Measurements from ENCODE around the gene PARP1.

PARP1 gene

DNA sequence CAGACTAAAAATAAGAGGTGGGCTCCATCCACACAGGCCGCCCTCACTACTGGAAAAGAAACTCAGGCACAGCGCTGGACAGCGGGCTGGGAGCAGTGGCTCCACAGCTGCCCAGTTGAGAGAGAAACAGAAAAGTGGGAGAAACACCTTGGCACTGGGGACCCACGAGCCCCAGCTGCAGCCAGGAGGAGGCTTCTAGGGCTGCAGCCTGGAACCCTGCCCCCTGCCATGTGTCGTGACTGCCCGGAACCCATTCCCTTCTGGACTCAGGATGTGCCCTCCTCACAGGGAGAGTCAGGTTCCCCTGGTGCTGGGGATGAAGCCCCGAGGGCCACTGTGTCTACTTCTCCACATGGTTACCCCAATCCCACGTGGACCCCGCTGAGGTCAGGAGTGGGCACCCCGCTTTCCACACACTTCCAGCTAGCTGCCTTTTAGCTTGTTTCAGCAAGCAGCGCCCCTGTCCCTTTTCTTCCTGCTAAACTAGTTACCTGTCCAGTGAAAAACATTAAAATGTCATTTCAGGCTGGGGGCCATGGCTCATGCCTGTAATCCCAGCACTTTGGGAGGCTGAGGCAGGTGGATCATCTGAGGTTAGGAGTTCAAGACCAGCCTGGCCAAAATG lies 35.9 kb downstream of the PARP1 start:
- DNase-seq: no peak

DNA sequence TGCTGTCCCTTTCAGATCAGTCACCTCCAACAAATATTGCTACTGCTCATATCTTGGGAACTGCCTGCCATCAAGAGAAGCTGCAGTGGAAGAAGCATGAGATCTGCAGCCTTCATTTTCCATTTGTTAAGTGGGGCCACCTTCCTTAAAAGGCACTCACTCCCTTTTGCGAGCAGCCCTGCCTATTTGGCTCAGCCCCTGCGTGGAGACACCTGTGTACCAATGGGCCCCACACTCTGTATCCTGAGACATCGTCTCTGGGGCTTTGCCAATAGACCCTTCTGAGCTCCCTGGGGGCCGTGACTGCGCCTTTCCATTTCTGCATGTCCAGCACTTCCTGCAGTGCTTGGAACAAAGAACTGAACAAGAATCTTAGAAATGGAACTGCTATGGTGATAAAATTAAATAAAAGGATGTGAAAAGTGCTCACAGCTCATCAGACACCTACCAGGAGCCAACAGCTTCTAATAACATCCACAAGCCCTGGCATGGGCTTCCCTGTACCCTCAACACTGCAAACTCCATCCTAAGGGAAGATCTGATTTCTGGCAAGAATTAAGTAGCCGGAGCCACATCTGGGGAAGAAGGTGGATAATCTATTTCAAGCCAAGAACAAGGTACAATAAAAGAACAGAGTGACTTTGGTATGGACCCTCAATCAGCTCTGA lies 36.7 kb downstream of the PARP1 start:
- no peak for DNase-seq

DNA sequence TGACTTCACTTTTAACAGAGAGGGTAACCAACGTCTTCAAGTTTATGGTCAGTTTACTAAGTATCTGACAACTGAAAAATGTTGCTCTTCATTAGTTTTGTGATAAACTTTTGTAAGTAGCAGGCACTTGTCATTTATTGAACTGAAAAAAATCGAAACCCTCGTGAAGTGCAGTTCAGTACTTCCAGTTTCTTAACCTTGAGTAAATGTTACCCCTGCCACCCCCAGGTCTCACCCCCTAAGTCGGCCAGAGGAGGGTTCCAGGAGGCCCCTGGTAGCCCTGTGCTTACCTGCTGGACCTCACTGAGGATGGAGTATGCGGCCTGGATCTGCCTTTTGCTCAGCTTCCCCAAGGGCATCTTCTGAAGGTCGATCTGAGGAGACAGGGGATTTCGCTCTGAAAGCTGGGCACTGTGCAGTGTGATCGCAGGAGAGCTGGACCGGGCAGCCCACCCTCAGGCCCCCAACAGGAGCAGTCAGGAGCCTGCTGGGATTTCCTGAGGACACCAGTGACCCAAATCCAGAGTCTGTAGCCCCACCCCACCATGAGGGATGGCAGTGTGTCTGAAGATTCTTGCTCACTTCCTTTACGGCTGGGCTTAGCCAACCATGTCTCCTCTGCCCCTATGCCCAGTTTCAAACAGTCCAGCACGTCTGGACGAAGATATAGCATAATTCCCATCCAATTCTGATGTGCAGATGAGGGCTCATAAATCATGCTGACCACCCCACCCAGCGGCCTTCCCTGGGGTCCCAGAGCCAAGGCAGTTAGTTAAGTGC lies 37.6 kb downstream of the PARP1 start:
- no peak for DNase-seq

DNA sequence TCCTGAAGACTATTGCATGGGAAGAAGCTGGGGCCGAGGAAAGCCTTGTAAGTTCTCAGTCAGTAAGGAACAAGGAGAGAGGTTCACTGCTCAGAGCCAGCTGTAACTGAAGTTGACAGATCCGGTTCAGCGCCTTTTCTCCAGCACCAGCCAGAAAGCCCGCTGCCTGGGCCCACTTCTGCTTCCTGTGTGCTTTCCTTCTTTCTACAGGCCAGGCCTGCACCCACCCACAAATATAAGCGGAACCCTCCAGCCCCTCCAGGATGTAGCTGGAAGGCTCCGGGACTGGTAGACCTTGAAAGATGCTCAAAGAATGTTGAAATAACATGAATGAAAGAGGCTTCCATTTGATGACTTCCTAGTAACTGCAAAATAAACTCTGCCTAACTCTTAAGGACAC lies 38.8 kb downstream of the PARP1 start:
- DNase-seq: no peak

DNA sequence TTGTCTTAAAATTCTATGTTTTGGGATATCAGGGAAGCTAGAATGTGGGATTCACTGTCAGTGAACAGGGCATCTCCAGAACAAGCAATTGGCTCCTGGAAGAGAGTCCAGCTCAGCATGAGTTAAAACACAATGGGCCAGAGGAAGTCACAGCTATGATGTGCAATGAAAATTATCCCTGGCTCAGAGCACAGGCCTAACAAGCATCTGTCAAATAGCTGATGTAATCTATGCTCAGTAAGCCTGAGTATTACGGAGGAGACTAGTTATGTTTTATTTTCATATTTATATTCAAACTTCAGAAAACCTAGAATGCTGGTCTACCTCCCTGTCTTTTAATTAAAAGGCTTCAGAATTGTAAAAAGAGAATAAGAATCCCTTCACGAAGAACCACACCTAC lies 41.6 kb downstream of the PARP1 start:
- no peak for DNase-seq

DNA sequence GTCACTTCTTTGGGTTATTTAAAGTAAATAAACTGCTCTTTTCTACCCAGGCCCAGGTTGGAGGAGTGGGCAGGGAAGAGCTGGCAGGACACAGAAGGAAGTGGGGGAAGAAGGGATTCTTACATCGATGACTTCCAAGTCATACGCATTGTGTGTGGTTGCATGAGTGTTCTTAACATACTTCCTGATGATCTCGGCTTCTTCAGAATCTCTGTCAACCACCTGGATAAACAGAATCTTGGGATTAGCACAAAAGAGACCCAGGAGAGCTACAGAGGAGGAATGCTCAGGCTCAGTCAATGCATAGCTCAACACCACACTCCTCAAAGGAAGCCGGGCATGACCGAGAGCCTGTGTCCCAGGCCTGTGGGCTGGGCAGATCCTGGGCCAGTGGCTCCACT lies 42.1 kb downstream of the PARP1 start:
- DNase-seq: no peak

DNA sequence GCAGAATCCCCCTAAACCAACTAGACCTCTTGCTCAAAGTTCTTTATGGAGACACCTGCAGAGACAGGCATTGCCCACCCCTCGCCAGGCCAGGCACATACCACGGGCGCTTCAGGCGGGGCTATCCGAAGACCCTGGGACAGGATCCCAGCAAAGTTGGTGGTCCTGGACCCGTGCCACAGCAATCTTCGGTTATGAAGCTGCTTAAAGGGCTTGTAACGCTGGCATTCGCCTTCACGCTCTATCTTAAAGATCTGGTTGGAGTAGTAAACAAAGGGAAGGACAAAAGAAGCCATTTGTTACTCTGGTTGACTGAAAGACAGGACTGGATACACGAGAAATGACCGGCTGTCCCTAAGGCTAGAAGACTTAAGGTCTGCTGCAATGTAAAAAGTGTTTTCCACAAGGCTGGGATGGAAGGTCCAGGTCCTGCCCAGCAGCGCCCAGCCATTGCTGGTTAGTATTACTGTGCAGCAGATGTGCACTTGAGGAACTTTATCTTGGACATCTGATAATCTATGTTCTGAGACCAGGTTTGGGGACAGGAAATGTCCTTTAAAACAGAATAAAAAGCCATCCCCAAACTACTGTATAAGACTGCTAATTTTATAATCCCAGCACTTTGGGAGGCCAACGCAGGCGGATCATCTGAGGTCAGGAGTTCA lies 42.9 kb downstream of the PARP1 start:
- DNase-seq: no peak

DNA sequence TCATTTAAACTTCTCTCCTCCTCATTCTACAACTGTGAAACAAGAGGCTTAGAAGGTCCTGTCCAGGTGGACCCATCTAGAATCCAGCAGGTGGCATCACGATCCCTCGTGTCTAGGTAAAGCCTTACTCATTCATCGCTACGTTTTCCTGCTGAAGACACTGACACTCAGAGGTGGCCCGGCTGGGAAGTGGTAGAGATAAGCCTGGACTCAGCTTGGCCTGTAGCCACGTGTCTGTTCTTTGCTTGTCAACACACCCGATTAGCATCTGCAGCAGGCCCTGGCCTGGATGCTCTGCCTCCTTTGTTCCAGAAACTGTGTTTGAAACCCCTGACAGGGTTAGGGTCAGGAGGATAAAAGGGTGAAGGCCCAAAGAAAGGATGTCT lies 43.4 kb downstream of the PARP1 start:
- DNase-seq: no peak

DNA sequence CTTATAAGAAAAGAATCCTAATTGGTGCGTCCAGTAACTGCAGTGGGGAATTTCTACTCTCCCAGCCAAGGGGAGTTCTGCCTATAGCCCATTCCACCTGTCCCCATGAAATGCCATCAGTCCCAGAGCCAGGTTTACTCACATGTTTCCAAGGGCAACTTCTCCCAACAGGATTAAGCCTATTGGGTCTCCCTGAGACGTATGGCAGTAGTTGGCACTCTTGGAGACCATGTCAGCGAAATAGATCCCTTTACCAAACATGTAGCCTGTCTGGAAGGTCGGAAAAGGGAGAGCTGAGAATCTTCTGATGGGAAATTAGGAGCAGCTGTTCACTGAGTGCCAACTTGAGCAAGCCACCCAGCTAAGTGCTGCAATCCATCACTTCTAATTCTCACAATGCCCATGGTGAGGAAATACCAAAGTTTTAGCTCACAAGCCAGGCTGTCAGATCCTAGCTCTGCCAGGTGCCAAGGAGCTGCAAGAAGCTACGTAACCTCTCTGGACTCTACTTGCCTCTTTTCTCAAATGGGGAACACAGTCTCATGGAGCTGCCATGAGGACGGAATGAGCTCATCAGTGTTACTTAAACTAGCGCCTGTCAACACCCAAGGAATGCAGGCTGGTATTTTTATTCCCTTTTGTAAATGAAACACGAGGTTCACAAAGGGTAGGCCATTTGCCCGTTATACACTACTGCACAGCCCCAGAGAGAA lies 43.9 kb downstream of the PARP1 start:
- DNase-seq: no peak

DNA sequence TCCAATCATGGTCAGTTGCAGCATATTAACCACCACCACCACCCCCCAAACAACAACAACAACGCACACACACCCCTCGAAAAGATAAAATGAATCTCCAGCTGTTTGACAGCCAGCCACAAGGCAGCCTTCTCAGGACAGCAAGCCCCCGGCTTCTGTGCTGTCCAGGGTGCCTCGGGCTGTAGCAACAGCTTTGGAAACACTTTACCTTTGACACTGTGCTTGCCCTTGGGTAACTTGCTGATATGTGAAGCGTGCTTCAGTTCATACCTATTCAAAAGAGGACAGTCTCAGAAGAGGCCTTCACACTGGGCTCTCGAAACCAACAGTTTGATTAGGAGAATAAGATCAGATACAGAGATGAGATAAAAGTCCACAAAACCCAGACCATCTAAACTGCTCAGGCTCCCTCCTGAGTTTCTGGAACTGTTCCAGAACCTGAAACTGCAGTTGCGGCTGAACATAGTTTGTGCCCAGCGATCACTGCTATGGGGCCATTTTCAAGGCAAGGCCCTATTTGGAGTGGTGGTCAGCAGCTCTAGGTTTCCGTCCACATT lies 44.9 kb downstream of the PARP1 start:
- no peak for DNase-seq

DNA sequence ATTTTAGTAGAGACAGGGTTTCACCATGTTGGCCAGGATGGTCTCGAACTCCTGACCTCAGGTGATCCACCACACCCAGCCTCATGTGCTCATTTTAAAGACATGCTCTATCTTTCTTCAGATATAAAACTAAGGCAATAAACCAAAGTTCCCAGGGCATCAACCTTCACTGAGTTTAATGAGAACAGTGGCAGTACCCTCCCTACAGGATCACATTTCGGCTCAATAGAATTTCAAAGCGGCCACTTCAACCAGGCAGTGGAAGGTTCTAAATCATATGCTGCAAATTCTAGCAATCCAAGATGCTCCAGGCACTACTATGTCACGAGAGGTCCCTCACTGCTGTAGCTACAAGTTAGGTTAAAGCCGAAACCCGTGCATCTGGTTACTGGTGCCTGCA lies 45.5 kb downstream of the PARP1 start:
- no peak for DNase-seq

DNA sequence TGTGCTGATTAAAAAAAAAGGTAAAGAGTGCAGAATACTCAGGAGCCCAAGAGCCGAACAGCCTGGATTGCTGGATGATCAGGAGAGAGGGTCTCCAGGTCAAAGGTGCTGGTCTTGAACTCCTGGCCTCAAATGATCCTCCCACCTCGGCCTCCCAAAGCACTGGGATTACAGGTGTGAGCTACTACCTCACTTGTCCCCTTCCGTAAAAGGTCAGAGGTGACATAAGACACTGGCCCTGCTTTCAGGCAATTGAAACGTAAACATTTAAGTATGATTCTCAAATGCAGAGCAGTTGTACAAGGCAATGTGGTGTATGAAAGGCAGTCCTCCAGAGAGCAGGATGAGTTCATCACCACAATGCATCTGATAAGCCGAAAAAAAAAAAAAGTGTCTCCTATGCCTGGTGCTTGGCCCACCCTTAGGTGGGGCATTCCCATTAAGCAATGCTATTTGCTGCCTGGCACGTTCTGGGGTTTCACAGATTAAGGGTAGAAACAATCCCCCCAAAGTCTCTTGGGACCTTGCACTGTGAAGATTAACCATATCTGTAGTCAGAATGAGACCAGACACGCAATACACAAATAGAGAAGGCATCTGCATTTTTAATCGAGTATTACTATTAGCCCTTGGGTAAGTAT lies 47.7 kb downstream of the PARP1 start:
- no peak for DNase-seq

DNA sequence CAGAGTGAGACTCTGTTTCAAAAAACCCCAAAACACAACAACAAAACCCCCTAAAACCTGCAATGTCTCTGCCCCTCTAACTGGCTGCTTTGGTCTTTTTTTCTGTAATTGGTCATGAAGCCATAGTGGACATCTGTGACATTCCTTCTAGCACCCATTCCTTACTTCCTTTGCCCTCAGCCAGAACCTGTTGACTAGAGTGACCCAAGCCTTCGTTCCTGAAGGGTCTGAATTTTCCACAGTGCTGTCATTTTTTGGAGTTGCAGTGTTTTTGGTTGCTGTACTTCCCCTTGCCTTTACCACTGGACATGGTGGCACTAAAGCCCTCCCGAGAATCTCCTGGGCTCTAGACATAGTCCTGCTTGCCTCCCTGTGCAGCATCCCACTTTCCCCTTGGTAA lies 50.5 kb downstream of the PARP1 start:
- no peak for DNase-seq

DNA sequence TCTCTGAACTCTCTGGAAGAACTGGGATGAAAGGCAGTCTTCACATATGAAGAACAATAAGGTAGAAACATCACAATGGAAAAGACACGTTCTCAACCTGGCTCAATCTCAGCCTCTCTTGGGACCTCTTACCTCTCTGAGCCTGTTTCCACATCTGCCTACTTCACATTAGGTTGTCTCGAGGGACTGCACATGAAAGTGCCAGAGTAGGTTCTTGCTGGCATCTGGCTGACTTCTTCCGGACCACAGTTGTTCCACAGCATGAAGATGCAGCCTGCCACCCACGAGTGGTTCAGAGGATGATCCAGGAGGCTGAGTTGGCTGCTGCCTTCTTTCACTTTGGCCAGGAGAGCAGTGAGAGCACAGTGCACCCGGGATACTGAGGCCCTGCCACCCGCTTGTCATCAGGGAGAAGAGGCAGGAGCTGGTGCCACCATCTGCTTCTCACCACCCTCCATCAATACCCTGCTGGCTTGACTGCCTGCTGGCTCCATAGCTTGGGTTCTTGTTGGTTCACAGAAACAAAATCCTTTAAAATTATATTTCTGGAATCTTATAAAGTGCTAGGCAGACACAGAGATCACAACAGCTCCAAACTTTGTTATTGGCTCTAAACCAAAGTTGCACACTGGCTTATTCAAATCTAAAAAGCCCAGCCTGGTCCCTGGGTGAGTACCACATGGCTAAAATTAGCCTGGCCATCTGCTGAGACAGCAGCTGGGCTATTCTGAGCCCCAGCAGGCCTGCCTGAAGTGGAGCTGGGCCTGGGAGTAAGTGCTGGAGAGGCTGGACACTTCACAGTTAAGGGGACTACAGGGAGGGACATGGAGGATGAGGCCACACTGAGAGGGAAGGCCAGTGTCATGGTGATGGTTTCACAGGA lies 52.0 kb downstream of the PARP1 start:
- no peak for DNase-seq

DNA sequence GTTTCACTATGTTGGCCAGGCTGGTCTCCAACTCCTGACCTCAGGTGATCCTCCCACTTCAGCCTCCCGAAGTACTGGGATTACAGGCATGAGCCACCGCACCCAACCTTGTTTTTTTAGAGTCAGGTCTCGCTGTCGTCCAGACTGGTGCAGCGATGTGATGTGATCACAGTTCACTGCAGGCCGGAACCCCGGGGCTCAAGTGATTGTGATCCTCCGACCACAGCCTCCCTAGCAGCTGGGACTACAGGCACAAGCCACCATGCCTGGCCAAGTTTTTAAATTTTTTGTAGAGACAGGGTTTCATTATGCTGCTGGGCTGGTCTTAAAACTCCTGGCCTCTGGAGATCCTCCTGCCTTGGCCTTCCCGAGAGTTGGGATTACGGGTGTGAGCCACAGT lies 52.9 kb downstream of the PARP1 start:
- no peak for DNase-seq

DNA sequence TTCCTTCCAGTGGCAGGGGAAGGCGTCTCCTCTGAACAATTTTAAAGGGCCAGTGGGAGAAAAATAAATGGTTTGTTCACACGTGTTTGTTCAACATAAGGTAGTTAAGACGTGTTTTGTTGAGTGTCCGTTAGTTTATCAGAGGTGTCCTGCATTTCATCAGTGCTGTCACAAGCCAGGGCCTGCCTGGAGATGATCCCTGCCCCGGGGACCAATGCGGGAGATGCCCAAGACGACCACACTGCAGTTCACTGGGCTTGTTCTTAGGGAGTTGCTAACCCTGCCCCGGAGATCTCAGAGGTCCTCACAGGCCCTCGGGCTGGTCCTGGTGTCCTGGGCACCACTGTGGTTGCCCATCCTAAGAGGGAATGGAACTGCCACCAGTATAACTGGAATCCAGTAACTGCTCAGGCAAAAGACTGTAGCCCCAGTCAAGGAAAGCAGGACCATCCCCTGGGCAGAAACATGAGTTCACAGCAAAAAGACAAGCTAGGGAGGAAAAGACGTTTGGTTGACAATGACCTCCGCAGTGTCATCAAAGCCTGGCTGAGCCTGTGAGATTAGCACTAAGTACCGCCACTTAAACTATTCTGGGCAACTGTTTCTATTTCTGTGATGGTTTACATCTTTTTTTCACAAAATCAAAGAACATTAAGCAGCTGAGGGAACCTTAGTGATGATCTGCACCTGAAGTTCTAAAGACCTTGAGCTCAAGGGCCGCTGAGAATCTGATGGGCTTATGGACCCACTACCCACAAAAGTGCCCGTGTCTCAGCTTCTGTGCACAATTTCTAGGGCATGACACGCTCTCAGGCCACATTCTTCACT lies 54.0 kb downstream of the PARP1 start:
- DNase-seq: no peak

DNA sequence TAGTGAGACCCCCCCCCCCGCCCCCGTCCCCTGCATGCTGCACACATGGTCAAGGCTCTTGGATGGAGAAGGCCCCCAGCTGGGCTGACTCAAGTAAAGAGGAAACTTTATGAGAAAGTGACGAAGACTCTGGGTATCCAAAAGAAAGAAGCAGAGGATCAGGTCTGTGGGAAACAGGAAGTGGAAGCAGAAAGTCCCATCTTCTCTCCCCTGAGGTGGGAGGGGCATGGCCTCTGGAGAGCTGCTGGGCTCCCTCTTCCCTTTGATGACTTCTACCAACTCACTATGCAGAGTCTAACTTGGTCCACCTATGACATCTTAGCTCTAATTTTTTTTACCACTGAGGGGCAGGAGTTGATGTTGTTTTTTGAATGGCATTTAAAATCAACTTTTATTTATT lies 56.2 kb downstream of the PARP1 start:
- DNase-seq: no peak

DNA sequence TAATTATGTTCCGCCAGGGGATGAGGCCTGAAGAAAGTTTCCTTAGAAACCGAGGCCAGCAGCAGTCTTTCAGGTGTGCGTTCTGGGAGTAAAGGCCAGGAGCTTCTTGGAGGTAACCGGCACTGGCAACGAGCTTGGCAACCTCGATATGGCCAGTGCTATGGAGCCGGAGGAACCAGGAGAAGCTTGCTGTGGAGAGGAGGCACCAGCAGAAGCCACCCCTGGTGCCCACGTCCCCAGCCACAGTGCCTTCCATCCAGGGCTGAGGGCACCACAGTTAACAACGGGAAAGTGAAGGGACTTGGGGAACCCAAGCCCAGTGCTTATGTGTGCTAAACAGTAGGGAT lies 57.4 kb downstream of the PARP1 start:
- no peak for DNase-seq

DNA sequence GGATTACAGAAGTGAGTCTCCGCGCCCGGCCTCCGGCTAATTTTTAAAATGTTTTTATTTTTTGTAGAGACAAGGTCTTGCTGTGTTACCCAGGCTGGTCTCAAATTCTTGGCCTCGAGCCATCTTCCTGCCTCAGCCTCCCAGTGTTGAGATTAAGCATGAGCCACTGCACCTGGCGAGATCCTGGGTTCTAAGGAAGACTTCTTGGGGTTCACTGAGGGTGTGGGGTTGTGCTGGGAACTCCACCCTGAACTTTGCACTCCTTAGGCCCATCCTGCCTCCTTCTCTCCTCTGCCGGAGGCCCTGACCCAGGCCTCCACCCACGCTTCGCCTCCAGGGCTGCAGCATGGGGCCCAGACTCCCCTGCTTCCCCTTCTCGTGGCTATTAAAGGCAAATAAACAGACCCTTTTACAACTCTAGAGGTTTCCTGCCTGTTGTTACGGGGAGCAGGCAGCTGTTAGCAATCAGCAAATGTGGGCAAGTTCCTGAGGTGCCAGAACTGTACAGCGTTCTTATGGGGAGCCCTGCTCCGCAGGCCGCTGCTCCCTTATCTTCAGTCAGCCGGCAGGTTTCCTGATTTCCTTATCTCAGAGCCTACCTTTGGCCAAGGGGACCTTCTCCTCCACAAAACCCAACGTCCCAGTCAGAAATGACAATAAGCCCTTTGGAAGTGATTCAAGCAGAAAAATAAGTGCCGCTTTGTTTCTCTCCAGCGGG lies 57.9 kb downstream of the PARP1 start:
- no peak for DNase-seq

DNA sequence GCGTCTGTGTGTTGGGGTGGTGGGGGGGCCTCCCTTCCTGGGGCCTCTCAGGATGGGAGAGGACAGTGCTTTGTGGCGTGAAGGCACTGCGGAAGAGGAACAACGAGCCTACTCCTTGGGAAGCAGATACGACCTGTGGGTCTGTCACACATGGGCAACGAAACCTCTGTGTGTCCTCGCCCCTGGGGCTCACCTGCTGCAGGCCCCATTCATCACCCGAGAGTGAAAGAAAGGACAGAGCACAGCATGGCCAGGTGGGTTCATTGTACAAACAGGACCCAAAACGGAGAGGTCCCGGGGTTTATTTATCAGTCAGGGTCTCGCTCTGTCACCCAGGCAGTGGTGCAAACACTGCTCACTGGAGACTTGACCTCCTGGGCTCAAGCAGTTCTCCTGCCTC lies 58.8 kb downstream of the PARP1 start:
- DNase-seq: no peak
